SU-DHL-6 (cell line): Measurements from ENCODE around the gene TSPAN4.

ENCODE experiments used
- H2AFZ ChIP-seq: fragments of 200-600 bp; sonication (generic); 2 replicates; pipeline ENCODE4 v1.6.1; 2014; ENCODE audit warnings: low read depth, mild to moderate bottlenecking, moderate library complexity, mixed read lengths, antibody characterized with exemption, low read length; ENCODE audit not compliant: severe bottlenecking
- H3F3A ChIP-seq: fragments of 200-600 bp; shearing (Covaris generic); 2 replicates; pipeline ENCODE4 v1.6.0; 2016; ENCODE audit warnings: antibody characterized with exemption, mild to moderate bottlenecking; ENCODE audit not compliant: insufficient read depth
- H3K27ac ChIP-seq: fragments of 200-600 bp; sonication (generic); 2 replicates; pipeline ENCODE4 v1.5.1; 2016; ENCODE audit warnings: low read depth, mild to moderate bottlenecking, low read length, moderate library complexity, mixed read lengths
- H3K27me3 ChIP-seq: fragments of 200-600 bp; sonication (generic), shearing (Covaris generic); 2 replicates; pipeline ENCODE4 v1.6.0; 2014; ENCODE audit warnings: mild to moderate bottlenecking, low read length
- H3K36me3 ChIP-seq: fragments of 200-600 bp; sonication (generic); 2 replicates; pipeline ENCODE4 v1.6.1; 2014; ENCODE audit warnings: mild to moderate bottlenecking, low read length, mixed read lengths
- H3K4me2 ChIP-seq: fragments of 300-600, 200-600 bp; shearing (Covaris generic), sonication (generic); 2 replicates; pipeline ENCODE4 v1.6.0; 2014; ENCODE audit warnings: low read length, low read depth, mild to moderate bottlenecking; ENCODE audit not compliant: poor library complexity, severe bottlenecking
- H3K4me3 ChIP-seq: fragments of 200-600 bp; sonication (generic); 2 replicates; pipeline ENCODE4 v1.5.1; 2014; ENCODE audit warnings: antibody characterized with exemption, low read length, mild to moderate bottlenecking, mixed read lengths; ENCODE audit not compliant: insufficient read depth, poor library complexity, severe bottlenecking
- H3K79me2 ChIP-seq: fragments of 200-600 bp; sonication (generic); 2 replicates; pipeline ENCODE4 v1.6.1; 2014; ENCODE audit warnings: mild to moderate bottlenecking, low read length, moderate library complexity; ENCODE audit not compliant: insufficient read depth
- H3K9ac ChIP-seq: fragments of 200-600 bp; sonication (generic); 2 replicates; pipeline ENCODE4 v1.7.0; 2014; ENCODE audit warnings: mild to moderate bottlenecking, low read length
- H3K9me2 ChIP-seq: fragments of 200-600 bp; sonication (generic); replicated peaks from 2 replicates; pipeline ENCODE4 v1.6.1; 2014; ENCODE audit warnings: low read length; ENCODE audit not compliant: insufficient read depth
- H3K9me3 ChIP-seq: fragments of 200-600 bp; sonication (generic); 2 replicates; pipeline ENCODE4 v1.6.1; 2014; ENCODE audit warnings: low read length, mixed read lengths; ENCODE audit not compliant: insufficient read depth
- H4K20me1 ChIP-seq: fragments of 200-600 bp; sonication (generic); 2 replicates; pipeline ENCODE4 v1.6.1; 2014; ENCODE audit warnings: low read depth, mild to moderate bottlenecking, antibody characterized with exemption, low read length, moderate library complexity, mixed read lengths
- EZH2phosphoT487 ChIP-seq: fragments of 200-600 bp; sonication (generic), shearing (Covaris generic); conservative IDR thresholded peaks from 2 replicates; pipeline ENCODE4 v1.6.1; 2018; ENCODE audit warnings: mild to moderate bottlenecking, antibody characterized with exemption, low read length, moderate library complexity, mixed read lengths
- TF ChIP-seq, protein P1 (sequence below): fragments of 200-600 bp; sonication (generic); IDR thresholded peaks from one replicate; pipeline ENCODE4 v1.5.1; 2017; ENCODE audit warnings: antibody characterized with exemption, mild to moderate bottlenecking, low read length, moderate library complexity; ENCODE audit not compliant: insufficient read depth, poor library complexity, severe bottlenecking

TSPAN4 gene

DNA sequence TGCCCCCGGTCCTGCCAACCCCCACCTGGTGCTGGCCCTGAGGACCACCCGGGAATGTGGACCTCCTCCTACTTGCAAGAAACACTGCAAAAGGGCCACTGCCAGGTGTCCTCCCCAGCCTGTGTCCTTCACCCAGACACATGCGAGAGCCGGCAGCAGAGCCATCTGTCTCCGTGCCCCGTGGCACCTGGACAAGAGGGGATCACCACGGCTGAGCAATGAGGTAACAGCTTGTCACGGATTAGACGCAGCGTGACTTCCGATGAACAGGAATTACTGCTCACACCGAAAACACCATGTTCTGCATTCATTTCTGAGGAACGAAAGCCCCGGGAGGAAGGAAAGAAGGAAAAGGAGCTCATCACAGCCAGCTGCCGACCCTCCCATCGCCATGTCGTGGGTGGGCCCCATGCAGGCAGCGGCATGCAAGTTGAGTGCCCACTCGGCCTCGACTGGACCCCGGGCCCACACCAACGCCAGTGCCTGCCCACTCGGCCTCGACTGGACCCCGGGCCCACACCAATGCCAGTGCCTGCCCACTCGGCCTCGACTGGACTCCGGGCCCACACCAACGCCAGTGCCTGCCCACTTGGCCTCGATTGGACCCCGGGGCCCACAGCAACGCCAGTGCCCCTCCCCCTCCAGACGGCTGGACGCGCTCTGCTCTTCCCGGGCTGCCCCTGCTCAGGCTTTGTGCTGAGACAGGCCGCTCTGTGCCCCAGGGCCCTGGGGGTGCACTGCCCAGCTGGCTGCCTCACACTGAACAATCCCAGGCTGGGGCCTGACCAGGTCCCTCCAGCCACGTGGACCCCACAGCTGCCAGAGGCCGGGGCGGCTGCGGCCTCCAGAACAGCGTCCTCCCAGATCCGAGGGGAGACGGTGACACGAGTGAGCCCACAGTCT, 45.9 kb downstream of the TSPAN4 start:
- Histone ChIP-seq H3K4me2 (no peak overlapping the region), H3K9ac (no peak overlapping the region), H2AFZ (no peak overlapping the region), H3K27ac (no peak overlapping the region), H3K79me2 (no peaks in the 10 kb centered on the region), H3K27me3 (no peaks in the 10 kb centered on the region), H3K36me3 (no peaks in the 10 kb centered on the region), H3K9me3 (no peaks in the 10 kb centered on the region), H3F3A (no peaks in the 10 kb centered on the region), H4K20me1 (no peaks in the 10 kb centered on the region), H3K4me3 (no peak overlapping the region), H3K9me2 (no peaks in the 10 kb centered on the region)
- no peak for TF ChIP-seq EZH2phosphoT487
- TF ChIP-seq, protein P1, sequence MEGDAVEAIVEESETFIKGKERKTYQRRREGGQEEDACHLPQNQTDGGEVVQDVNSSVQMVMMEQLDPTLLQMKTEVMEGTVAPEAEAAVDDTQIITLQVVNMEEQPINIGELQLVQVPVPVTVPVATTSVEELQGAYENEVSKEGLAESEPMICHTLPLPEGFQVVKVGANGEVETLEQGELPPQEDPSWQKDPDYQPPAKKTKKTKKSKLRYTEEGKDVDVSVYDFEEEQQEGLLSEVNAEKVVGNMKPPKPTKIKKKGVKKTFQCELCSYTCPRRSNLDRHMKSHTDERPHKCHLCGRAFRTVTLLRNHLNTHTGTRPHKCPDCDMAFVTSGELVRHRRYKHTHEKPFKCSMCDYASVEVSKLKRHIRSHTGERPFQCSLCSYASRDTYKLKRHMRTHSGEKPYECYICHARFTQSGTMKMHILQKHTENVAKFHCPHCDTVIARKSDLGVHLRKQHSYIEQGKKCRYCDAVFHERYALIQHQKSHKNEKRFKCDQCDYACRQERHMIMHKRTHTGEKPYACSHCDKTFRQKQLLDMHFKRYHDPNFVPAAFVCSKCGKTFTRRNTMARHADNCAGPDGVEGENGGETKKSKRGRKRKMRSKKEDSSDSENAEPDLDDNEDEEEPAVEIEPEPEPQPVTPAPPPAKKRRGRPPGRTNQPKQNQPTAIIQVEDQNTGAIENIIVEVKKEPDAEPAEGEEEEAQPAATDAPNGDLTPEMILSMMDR: no peak

DNA sequence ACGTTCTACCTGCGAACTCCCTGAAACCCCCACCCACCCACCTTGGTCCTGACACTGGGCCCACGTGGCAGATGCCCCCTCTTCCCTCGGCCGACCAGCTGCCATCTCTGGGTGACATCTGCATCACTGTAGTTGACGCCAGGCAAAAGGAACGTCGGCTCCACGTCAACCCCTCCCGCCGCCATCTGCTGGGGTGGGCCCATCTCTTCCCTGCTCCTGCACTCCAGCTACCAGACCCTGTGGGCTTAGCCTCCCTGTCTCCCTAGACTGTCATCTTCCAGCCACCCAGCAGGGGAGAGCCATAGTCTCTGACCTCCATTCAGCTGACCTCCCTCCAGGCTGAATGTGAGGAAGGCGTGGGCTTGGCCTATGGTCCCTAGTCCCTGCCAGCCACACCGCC, 46.6 kb downstream of the TSPAN4 start:
- H3K4me3 ChIP-seq: no peak overlapping the region
- H3K9me3 ChIP-seq: no peaks in the 10 kb centered on the region
- H3F3A ChIP-seq: no peaks in the 10 kb centered on the region
- H4K20me1 ChIP-seq: no peaks in the 10 kb centered on the region
- no peaks in the 10 kb centered on the region for H3K27me3 ChIP-seq
- no peak overlapping the region for H3K27ac ChIP-seq
- H3K9ac ChIP-seq: no peak overlapping the region
- no peaks in the 10 kb centered on the region for H3K79me2 ChIP-seq
- H2AFZ ChIP-seq: no peak overlapping the region
- H3K4me2 ChIP-seq: no peak overlapping the region
- no peaks in the 10 kb centered on the region for H3K36me3 ChIP-seq
- TF ChIP-seq, protein P1: no peak
- TF ChIP-seq EZH2phosphoT487: no peak
- no peaks in the 10 kb centered on the region for H3K9me2 ChIP-seq

DNA sequence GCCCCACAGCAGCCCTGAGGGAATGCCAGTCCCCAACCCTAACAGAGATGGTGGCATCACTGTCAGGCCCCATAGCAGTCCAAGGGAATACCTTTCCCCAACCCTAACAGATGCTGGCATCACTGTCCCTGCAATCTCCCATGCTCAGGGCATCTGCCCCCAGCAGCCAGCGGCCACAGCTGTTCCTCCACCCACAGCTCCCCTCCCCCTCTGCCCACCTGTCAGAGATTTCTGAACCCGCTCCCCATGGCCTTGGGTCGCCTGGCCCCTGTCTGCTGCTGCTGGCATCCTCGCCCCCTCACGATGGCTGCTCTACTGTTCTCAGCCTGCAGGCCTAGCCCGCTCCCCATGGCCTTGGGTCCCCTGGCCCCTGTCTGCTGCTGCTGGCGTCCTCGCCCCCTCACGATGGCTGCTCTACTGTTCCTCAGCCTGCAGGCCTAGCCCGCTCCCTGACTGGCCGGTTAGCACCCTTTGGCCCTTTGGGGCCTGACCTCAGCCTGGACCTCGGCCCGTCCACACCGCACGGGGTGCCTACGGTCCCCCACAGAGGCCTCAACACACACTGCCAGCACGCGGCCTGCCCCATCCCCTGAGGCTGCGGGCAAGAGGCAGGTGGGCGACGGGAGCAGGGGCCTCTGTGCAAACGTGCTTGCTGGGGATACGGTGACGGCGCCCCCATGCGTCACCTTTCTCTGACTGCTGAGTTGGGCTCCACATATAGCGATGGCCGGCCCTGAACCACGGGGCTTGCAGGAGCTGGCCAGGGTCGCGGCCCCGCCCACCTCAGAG, 47.2 kb downstream of the TSPAN4 start:
- TF ChIP-seq EZH2phosphoT487: no peak
- TF ChIP-seq, protein P1: no peak
- H3K27ac ChIP-seq: no peak overlapping the region
- H2AFZ ChIP-seq: no peak overlapping the region
- H3K4me2 ChIP-seq: no peak overlapping the region
- no peaks in the 10 kb centered on the region for H3K36me3 ChIP-seq
- no peaks in the 10 kb centered on the region for H4K20me1 ChIP-seq
- no peaks in the 10 kb centered on the region for H3K9me3 ChIP-seq
- no peaks in the 10 kb centered on the region for H3K27me3 ChIP-seq
- no peak overlapping the region for H3K9ac ChIP-seq
- no peaks in the 10 kb centered on the region for H3F3A ChIP-seq
- H3K4me3 ChIP-seq: no peak overlapping the region
- no peaks in the 10 kb centered on the region for H3K79me2 ChIP-seq
- H3K9me2 ChIP-seq: no peaks in the 10 kb centered on the region
